GM23338 (cell line): Measurements from ENCODE around the gene DYNLRB1.

Source experiments
- EZH2 ChIP-seq: fragments of 200-600 bp; sonication (generic); IDR thresholded peaks from one replicate; pipeline ENCODE4 v1.8.0; 2017; ENCODE audit warnings: antibody characterized with exemption, mild to moderate bottlenecking, low read depth; ENCODE audit not compliant: unreplicated experiment
- EZH2phosphoT487 ChIP-seq: fragments of 200-600 bp; sonication (generic); IDR thresholded peaks from one replicate; pipeline ENCODE4 v1.8.1; 2018; ENCODE audit warnings: antibody characterized with exemption; ENCODE audit not compliant: unreplicated experiment
- NANOG ChIP-seq: IDR thresholded peaks from 2 replicates; pipeline ENCODE4 v1.6.1; 2016; ENCODE audit warnings: antibody characterized with exemption, borderline replicate concordance
- POLR2AphosphoS5 ChIP-seq: IDR thresholded peaks from 2 replicates; pipeline ENCODE4 v1.6.1; 2016; ENCODE audit warnings: antibody characterized with exemption, low read depth
- ZNF114 ChIP-seq: fragments of 250-450 bp; sonication (Bioruptor Pico); IDR thresholded peaks from 2 replicates; pipeline ENCODE4 v1.5.0; 2020; ENCODE audit warnings: mild to moderate bottlenecking, moderate library complexity
- ZNF331 ChIP-seq: fragments of 250-450 bp; sonication (Bioruptor Pico); IDR thresholded peaks from 2 replicates; pipeline ENCODE4 v1.5.0; 2020; ENCODE audit warnings: low read depth, mild to moderate bottlenecking, moderate library complexity
- TF ChIP-seq, protein P1 (sequence below), 2 experiments: fragments of 200-600 bp in 1 of 2; sonication (generic) in 1 of 2; conservative IDR thresholded peaks; 2 replicates each; pipeline versions ENCODE4 v1.5.1 to v1.6.1; 2016 to 2017; ENCODE audit warnings: antibody characterized with exemption in 2 of 2, low read depth in 2 of 2, mild to moderate bottlenecking in 2 of 2, moderate library complexity in 1 of 2
- TF ChIP-seq, protein P2 (sequence below): IDR thresholded peaks from one replicate; pipeline ENCODE4 v1.6.1; 2018; ENCODE audit warnings: antibody characterized with exemption; ENCODE audit not compliant: unreplicated experiment
- TF ChIP-seq, protein P3 (sequence below): IDR thresholded peaks from 2 replicates; pipeline ENCODE4 v1.6.1; 2016; ENCODE audit warnings: antibody characterized with exemption

DNA sequence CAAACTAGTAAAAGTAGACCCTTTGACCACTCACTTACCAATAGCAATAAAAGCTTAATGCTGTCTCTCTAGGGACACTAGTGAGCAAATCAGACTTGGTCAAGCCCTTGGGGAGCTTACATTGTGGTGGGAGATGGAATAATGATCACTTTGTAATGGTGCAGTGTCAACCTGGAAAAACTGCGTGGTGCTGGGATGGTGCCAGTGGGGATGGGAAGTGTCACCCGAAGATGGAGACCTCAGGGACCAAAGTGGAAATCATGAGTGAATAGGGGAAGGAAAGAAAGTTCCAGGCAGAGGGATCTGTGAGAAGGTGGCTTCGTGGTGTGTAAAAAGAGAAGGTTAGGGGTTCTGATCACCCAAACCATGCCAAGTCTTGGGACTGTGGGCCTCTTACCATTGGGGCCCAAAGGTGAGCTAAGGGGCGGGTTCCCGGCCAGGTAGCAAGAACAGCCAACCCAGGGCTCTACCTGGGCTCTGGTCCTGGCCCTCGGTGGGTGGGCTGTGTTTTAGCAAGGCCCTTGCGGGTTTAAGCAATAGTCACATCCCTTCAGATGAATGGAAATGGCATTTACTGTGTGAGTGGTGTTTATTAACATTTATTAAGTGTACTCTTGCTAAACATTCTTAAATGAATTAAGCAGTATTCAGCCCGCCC lies 15.5 kb downstream of the DYNLRB1 start:
- TF ChIP-seq, protein P1, sequence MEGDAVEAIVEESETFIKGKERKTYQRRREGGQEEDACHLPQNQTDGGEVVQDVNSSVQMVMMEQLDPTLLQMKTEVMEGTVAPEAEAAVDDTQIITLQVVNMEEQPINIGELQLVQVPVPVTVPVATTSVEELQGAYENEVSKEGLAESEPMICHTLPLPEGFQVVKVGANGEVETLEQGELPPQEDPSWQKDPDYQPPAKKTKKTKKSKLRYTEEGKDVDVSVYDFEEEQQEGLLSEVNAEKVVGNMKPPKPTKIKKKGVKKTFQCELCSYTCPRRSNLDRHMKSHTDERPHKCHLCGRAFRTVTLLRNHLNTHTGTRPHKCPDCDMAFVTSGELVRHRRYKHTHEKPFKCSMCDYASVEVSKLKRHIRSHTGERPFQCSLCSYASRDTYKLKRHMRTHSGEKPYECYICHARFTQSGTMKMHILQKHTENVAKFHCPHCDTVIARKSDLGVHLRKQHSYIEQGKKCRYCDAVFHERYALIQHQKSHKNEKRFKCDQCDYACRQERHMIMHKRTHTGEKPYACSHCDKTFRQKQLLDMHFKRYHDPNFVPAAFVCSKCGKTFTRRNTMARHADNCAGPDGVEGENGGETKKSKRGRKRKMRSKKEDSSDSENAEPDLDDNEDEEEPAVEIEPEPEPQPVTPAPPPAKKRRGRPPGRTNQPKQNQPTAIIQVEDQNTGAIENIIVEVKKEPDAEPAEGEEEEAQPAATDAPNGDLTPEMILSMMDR (conservative IDR thresholded peaks at IDR 0.05; ENCODE audit: low read depth in 2 of 2), result no peak
- TF ChIP-seq ZNF114 (no peak), POLR2AphosphoS5 (no peak), EZH2 (no peak), EZH2phosphoT487 (no peak), ZNF331 (no peak), NANOG (no peak)
- TF ChIP-seq, protein P2, sequence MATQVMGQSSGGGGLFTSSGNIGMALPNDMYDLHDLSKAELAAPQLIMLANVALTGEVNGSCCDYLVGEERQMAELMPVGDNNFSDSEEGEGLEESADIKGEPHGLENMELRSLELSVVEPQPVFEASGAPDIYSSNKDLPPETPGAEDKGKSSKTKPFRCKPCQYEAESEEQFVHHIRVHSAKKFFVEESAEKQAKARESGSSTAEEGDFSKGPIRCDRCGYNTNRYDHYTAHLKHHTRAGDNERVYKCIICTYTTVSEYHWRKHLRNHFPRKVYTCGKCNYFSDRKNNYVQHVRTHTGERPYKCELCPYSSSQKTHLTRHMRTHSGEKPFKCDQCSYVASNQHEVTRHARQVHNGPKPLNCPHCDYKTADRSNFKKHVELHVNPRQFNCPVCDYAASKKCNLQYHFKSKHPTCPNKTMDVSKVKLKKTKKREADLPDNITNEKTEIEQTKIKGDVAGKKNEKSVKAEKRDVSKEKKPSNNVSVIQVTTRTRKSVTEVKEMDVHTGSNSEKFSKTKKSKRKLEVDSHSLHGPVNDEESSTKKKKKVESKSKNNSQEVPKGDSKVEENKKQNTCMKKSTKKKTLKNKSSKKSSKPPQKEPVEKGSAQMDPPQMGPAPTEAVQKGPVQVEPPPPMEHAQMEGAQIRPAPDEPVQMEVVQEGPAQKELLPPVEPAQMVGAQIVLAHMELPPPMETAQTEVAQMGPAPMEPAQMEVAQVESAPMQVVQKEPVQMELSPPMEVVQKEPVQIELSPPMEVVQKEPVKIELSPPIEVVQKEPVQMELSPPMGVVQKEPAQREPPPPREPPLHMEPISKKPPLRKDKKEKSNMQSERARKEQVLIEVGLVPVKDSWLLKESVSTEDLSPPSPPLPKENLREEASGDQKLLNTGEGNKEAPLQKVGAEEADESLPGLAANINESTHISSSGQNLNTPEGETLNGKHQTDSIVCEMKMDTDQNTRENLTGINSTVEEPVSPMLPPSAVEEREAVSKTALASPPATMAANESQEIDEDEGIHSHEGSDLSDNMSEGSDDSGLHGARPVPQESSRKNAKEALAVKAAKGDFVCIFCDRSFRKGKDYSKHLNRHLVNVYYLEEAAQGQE, result no peak
- TF ChIP-seq, protein P3, sequence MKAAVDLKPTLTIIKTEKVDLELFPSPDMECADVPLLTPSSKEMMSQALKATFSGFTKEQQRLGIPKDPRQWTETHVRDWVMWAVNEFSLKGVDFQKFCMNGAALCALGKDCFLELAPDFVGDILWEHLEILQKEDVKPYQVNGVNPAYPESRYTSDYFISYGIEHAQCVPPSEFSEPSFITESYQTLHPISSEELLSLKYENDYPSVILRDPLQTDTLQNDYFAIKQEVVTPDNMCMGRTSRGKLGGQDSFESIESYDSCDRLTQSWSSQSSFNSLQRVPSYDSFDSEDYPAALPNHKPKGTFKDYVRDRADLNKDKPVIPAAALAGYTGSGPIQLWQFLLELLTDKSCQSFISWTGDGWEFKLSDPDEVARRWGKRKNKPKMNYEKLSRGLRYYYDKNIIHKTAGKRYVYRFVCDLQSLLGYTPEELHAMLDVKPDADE, result no peak
